Islet precursor cell (in vitro differentiated cells): Measurements from ENCODE around the gene GDPD5.

ENCODE experiments used
- DNase-seq: peaks from one replicate; pipeline ENCODE4 v3.0.0-alpha.2; 2018

The GDPD5 gene

GRCh38 chr11:75534259-75535069 lies 8.7 kb upstream of the GDPD5 start:
- DNase-seq, result no peak

DNA sequence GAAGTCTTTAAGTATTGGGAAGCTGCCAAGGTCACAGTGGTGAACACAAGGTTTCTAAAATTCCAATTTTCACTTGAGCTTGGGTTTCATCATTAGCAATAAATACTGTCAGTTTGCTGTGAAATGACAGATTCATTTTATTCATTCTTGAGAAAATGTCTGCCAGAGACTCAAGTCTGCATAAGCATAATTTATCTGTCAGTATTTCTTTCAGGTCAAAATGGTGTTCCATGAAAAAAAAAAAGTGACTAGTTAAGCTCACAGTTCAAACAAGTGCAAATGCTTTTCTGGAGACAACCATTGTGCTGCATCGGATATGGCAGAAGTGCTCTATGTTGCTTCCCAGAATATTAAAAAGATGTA lies 8.1 kb upstream of the GDPD5 start:
- DNase-seq, result no peak

DNA sequence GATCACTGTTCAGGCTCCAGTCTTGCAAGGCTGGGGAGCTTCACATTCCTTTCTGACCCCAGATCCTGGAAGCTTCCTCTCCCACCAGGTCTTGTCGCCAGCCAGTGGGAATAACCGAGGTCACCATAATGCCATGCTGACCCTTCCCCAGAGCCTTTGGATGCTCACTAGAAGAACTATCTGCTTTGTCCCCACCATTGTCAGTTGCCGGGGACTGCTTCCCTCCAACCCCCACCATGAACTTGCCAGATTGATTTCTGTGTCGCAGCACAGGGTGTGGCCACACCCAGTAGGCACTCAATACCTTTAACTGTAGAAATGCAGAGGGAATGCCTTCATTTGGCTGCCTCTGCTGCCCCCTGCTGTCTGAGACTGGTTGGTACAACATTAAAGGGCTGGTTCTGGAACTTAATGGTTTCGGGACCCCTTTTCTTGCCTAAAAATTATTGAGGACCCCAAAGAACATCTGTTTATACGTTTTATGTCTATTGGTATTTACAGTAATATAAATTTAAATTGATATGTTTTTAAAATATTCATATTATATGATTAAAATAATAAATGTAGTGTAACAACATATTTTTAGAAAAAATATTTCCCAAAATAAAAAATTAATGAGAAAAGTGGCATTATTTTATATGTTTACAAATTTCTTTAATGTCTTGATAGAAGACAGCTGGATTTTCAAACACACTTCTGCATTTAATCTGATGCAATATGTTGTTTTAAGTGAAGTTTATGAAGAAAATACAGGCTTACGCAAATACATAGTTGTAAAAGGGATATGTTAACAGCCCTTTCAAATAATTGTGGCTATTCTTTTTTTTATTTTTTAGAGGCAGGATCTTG lies 6.7 kb upstream of the GDPD5 start:
- peak; percentile 82 for DNase-seq

DNA sequence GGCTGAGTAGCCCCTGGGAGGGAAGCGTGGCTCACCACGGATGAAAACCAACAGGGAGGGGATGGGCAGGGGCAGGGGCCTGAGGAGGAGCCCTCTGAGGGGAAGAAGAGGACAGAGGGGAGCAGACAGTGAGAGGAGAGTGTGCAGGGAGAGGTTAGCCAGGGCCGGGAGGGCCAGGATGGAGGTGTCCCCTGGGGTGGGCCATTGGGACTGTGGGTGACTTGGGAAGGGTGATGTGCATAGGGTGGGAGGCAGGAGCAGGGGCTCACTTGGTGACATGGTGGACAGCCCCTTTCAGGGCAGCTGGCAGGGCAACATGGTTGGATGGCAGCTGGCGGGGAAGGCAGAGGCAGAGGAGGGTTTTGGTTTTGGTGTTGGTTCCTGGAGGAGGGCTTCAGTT lies 5.6 kb upstream of the GDPD5 start:
- DNase-seq, result no peak

GRCh38 chr11:75530577-75530976 lies 4.8 kb upstream of the GDPD5 start:
- no peak for DNase-seq

- DNase-seq, result no peak
These were observed 2.4 kb upstream of the GDPD5 start for GRCh38 chr11:75527938-75528735.

- DNase-seq, result no peak
These were observed 1.4 kb upstream of the GDPD5 start for GRCh38 chr11:75527130-75527529.

- DNase-seq, result no peak
These were observed 426 bp upstream of the GDPD5 start for GRCh38 chr11:75526192-75526541.

DNA sequence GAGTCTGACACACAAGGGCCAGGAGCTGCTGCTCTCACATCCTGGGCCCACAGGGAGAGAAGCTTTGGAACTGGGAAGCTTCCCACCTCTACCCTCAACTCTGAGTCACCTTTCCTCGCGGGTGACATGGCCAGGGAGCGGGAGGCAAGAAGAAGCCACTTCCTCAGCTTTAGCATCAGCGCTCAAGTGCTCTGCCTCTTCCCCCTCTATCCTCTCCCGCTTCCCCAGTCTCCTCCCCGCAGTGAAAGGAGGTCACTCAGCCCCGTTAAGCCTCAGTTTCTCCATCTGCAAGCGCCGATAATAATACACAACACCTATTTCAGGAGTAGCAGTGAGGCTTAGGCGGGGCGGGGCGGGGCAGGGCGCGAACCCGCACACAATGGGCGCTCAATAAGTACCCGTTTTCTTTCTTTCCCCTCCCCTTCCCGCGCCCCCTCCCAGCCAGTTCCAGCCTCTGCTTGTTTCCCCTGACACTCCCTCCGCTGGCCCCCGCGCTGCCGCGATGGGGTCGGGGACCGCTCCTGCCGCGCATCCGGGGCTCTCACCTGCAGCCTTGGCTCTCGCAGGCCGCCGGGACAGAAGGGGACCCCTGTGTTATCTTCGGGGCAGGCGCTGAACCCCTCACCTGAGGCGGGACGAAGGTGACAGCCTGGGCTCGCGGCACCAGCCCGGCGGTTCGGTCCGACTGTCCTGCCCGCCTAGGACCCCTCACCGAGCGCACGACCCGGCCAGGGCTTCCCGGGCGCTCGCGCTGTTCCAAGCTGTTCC lies 892 bp downstream of the GDPD5 start:
- DNase-seq, result peak; percentile 68

DNA sequence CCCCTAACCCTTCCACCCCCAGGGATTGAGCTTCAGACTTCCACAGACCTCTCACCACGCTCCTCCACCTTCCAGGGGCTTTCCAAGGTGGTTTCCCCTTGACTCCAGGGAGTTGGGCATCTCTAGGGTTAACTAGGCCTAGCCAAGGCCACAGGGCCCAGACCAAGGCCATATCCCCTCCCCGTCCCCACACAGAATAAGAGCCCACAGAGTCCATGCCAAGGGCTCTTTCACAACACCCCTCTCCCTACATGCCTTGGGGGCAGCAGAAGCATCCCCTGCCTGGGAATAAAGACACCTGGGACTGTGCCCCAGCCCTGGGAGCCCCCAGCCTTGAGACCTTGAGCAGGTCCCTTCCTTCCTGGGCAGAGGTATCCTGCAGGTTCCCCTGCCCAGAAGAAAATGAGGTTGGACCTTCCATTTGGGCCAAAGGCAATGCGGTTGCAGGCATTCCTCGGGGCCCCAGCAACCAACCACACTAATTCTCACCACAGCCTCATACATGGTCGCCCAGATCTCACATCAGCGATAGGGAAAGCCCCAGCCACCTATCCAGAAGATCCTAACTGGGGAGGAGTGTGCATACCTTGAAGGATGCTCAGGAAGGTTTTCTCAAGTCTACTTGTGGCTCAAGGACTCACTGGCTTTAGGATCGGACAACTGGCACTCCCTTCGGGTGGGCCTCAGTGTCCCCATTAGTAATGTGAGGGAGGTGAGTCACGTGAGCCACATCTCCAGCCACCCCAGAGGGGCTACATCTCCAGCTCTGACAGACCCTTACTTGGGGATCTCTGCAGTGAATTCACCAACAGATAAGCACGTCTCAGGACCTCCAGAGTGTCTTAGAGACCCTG lies 1.7 kb downstream of the GDPD5 start:
- DNase-seq, result no peak

GRCh38 chr11:75523189-75523588 lies 2.6 kb downstream of the GDPD5 start:
- DNase-seq, result no peak

GRCh38 chr11:75522286-75523044 lies 3.3 kb downstream of the GDPD5 start:
- DNase-seq, result no peak

GRCh38 chr11:75520688-75521087 lies 5.1 kb downstream of the GDPD5 start:
- DNase-seq, result no peak

GRCh38 chr11:75518771-75519653 lies 6.7 kb downstream of the GDPD5 start:
- DNase-seq, result no peak

GRCh38 chr11:75518204-75518549 lies 7.6 kb downstream of the GDPD5 start:
- no peak for DNase-seq

DNA sequence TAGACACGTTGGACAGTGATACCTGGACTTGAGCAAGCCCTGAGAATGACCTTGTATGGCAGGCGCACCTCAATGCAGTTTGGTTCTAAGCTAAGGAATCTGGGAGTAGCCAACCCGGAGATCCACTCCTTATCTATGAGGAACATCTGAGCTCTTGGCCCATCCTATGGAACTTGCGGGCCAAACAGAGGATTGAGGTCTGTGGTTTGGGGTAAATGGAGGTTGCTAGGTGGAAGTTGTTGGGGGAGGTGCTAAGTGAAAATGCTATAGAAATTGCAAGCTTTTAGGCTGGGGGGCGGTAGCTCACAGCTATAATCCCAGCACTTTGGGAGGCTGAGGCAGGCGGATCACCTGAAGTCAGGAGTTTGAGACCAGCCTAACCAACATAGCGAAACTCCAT lies 8.9 kb downstream of the GDPD5 start:
- no peak for DNase-seq

- no peak for DNase-seq
These were observed 9.6 kb downstream of the GDPD5 start for GRCh38 chr11:75516140-75516539.

- DNase-seq, result no peak
These were observed 11.1 kb downstream of the GDPD5 start for GRCh38 chr11:75514596-75514995.

- no peak for DNase-seq
These were observed 12.5 kb downstream of the GDPD5 start for GRCh38 chr11:75513250-75513649.

DNA sequence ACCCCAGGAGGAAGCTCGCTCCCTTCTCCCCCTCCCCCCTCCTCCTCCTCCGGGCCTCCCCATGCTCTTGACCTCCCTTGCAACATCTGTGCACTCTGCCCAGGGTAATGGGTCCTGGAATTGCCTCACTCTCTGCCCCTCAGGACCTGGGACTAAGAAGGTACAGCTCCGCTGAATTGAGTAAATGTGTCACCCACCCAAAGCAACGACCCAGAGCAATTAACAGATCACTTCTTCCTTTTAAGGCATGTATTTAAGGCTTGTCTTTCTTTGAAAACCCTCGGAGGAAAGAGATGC lies 15.1 kb downstream of the GDPD5 start:
- no peak for DNase-seq
